ENCODE measurements around the gene DZIP1L.

- TF ChIP-seq EZH2 (IDR thresholded peaks at IDR 0.05; ENCODE audit: low read depth, unreplicated experiment), result no peak
- TF ChIP-seq POLR2AphosphoS5 (IDR thresholded peaks at IDR 0.05; ENCODE audit: low read depth), result no peak
- no peak for TF ChIP-seq CTCF (conservative IDR thresholded peaks at IDR 0.05; ENCODE audit: low read depth in 2 of 2)
- no peak for TF ChIP-seq REST (IDR thresholded peaks at IDR 0.05; ENCODE audit: unreplicated experiment)
- no peak for TF ChIP-seq ETS1 (IDR thresholded peaks at IDR 0.05)
- no peak for TF ChIP-seq ZNF331 (CRISPR knock-in tag; IDR thresholded peaks at IDR 0.05; ENCODE audit: low read depth)
- TF ChIP-seq STAT1 (IDR thresholded peaks at IDR 0.05; ENCODE audit: unreplicated experiment), result no peak
These were observed 16.8 kb upstream of the DZIP1L start, which contains the start of gene A4GNT for GRCh38 chr3:138132239-138132638.

All from GM23338 (cell line).